IgD-negative memory B cell (primary cell): ENCODE results near the gene SLC6A15. TPM values are rescaled to one million over a fixed set of nuclear protein-coding genes. Genes with fewer than 3 reads are reported as not detected.

Experiments
- polyA plus RNA-seq: library from polyadenylated mRNA; unstranded; fragments of 300-500 nt; fragmentation: Illumina TruSeq; gene quantifications from one replicate; pipeline ENCODE4 v1.2.3, GENCODE V29; 2021

Gene SLC6A15
- polyA plus RNA-seq, 1 donor from 2014 or later, result not detected

Other genes starting within 250 kb of the SLC6A15 start
- not detected for gene TSPAN19, start 123.5 kb upstream of the SLC6A15 start, polyA plus RNA-seq
- not detected for gene LRRIQ1, start 123.6 kb upstream of the SLC6A15 start, polyA plus RNA-seq